A673 (cell line): ENCODE data around the gene SNX11. TPM values are rescaled to one million over a fixed set of nuclear protein-coding genes. Genes with fewer than 3 reads are reported as not detected.

ENCODE experiments used
- BruUV-seq: library from RNA; stranded (reverse); fragments of 400-500 nt; replicated peaks from 2 replicates; lab custom pipeline; 2021; lab: Mats Ljungman, UMichigan
- CTCF ChIA-PET: fragments of 300-600 bp; sonication (Branson Sonifier 250); formaldehyde crosslinking; loops from one replicate; lab custom pipeline; 2022; ENCODE audit warnings: antibody characterized with exemption; lab: Charles Lee
- POLR2A ChIA-PET: fragments of 300-600 bp; sonication (Branson Sonifier 250); formaldehyde crosslinking; loops from one replicate; lab custom pipeline; 2022; ENCODE audit warnings: antibody characterized with exemption; ENCODE audit not compliant: low non-redundant PET; lab: Charles Lee
- DNase-seq: peaks from one replicate; pipeline ENCODE4 v3.0.0-alpha.2; 2015; ENCODE audit warnings: low spot score
- H3K27ac ChIP-seq: fragments of 200-600 bp; sonication (generic); 2 replicates; pipeline ENCODE4 v1.5.1; 2016; ENCODE audit warnings: mixed run types, low read depth, mild to moderate bottlenecking, mixed read lengths, antibody characterized with exemption, low read length; ENCODE audit not compliant: poor library complexity, severe bottlenecking
- H3K27me3 ChIP-seq: fragments of 200-600 bp; sonication (generic); replicated peaks from 2 replicates; pipeline ENCODE4 v1.6.1; 2017; ENCODE audit warnings: mixed run types, low read depth, mild to moderate bottlenecking, mixed read lengths, antibody characterized with exemption, low read length; ENCODE audit not compliant: insufficient read depth, poor library complexity
- H3K36me3 ChIP-seq: fragments of 200-600 bp; sonication (generic); 2 replicates; pipeline ENCODE4 v1.6.1; 2016; ENCODE audit warnings: mixed run types, mild to moderate bottlenecking, mixed read lengths, antibody characterized with exemption, low read length; ENCODE audit not compliant: insufficient read depth, poor library complexity, severe bottlenecking
- H3K4me1 ChIP-seq: fragments of 200-600 bp; sonication (generic); 2 replicates; pipeline ENCODE4 v1.6.1; 2017; ENCODE audit warnings: mixed run types, mild to moderate bottlenecking, mixed read lengths, antibody characterized with exemption, low read length; ENCODE audit not compliant: insufficient read depth, poor library complexity, severe bottlenecking
- H3K4me3 ChIP-seq: fragments of 200-600 bp; sonication (generic); 2 replicates; pipeline ENCODE4 v1.5.1; 2016; ENCODE audit warnings: low read depth, mixed run types, mild to moderate bottlenecking, mixed read lengths, low read length; ENCODE audit not compliant: poor library complexity, severe bottlenecking
- H3K9me3 ChIP-seq: fragments of 200-600 bp; sonication (generic); 2 replicates; pipeline ENCODE4 v1.6.1; 2016; ENCODE audit warnings: mixed run types, low read depth, mild to moderate bottlenecking, mixed read lengths, antibody characterized with exemption, low read length; ENCODE audit not compliant: poor library complexity, severe bottlenecking
- CTCF ChIP-seq: fragments of 300-800, 200-600 bp; sonication (generic); conservative IDR thresholded peaks from 2 replicates; pipeline ENCODE4 v1.5.1; 2017; ENCODE audit warnings: low read depth, mild to moderate bottlenecking, antibody characterized with exemption, low read length, moderate library complexity, mixed read lengths
- EZH2 ChIP-seq: fragments of 200-600 bp; sonication (generic); IDR thresholded peaks from 2 replicates; pipeline ENCODE4 v1.6.1; 2017; ENCODE audit warnings: borderline replicate concordance, low read depth, mild to moderate bottlenecking, mixed read lengths, antibody characterized with exemption, low read length; ENCODE audit not compliant: poor library complexity, severe bottlenecking
- intact Hi-C: fragments of 100-400 bp; cut with micrococcal nuclease; formaldehyde crosslinking; loops from one replicate; pipeline ENCODE4 v1.10.0; 2022; ENCODE audit not compliant: unreplicated experiment
- total RNA-seq: library from RNA; stranded (reverse); gene quantifications from 2 replicates; pipeline ENCODE4 v1.2.3, GENCODE V29; 2021

SNX11 gene
- total RNA-seq, 1 experiment from 2014 or later, result 25.1 TPM

GRCh38 chr17:48137656-48138055 is 30.1 kb downstream of the SNX11 start:
- intact Hi-C loops, result no loop called here
- DNase-seq, result no peak
- ChIA-PET CTCF (interaction anchor here (0.6 kb wide), 1 partner anchor 410 kb away, joined by 3 read pairs; no protein-coding TSS in a partner anchor), POLR2A (no interaction called here)
- no TSS peak for BruUV-seq
- TF ChIP-seq EZH2 (no peak), CTCF (no peak)
- Histone ChIP-seq H3K4me3 (no peak overlapping the region), H3K27ac (no peak overlapping the region), H3K27me3 (no peaks in the 10 kb centered on the region), H3K4me1 (no peaks in the 10 kb centered on the region), H3K9me3 (no peaks in the 10 kb centered on the region), H3K36me3 (no peaks in the 10 kb centered on the region)

- no peak for DNase-seq
- TF ChIP-seq EZH2 (no peak), CTCF (no peak)
- Histone ChIP-seq H3K36me3 (no peaks in the 10 kb centered on the region), H3K4me3 (no peak overlapping the region), H3K27ac (no peak overlapping the region), H3K4me1 (peaks cover 11% of the 10 kb centered on the region), H3K9me3 (no peaks in the 10 kb centered on the region), H3K27me3 (no peaks in the 10 kb centered on the region)
- CTCF ChIA-PET, result interaction anchor here (0.6 kb wide), 1 partner anchor 95 kb away, joined by 26 read pairs; no protein-coding TSS in a partner anchor
- no TSS peak for BruUV-seq
- intact Hi-C loops, result no loop called here
- POLR2A ChIA-PET, result interaction anchor here (0.6 kb wide), 1 partner anchor 16 kb away, joined by 3 read pairs; no protein-coding TSS in a partner anchor
Measured at GRCh38 chr17:48139944-48140343, 32.4 kb downstream of the SNX11 start.

- intact Hi-C loops, result no loop called here
- Histone ChIP-seq H3K4me3 (no peak overlapping the region), H3K9me3 (no peaks in the 10 kb centered on the region), H3K27me3 (no peaks in the 10 kb centered on the region), H3K36me3 (no peaks in the 10 kb centered on the region), H3K4me1 (peaks cover 16% of the 10 kb centered on the region), H3K27ac (no peak overlapping the region)
- POLR2A ChIA-PET, result interaction anchor here (0.6 kb wide), 1 partner anchor 77 kb away, joined by 3 read pairs; no protein-coding TSS in a partner anchor
- no peak for TF ChIP-seq EZH2
- no peak for TF ChIP-seq CTCF
- BruUV-seq, result no TSS peak
- CTCF ChIA-PET, result no interaction called here
- no peak for DNase-seq
Measured at GRCh38 chr17:48143629-48144028, 36.1 kb downstream of the SNX11 start.
